ENCODE measurements around the gene STX5.
"Not testable (repeated sequence)": the region's sequence is repeated elsewhere in the genome, so short reads cannot be mapped to it uniquely, and the experiment has no call there.

The STX5 gene

GRCh38 chr11:62832336-62833234 is 734 bp upstream of the STX5 start, which contains the start of gene TEX54:
TSS of gene TEX54 (minus strand) at chr11:62832841.
- no peak for DNase-seq (ENCODE audit: low read depth, low spot score)

DNA sequence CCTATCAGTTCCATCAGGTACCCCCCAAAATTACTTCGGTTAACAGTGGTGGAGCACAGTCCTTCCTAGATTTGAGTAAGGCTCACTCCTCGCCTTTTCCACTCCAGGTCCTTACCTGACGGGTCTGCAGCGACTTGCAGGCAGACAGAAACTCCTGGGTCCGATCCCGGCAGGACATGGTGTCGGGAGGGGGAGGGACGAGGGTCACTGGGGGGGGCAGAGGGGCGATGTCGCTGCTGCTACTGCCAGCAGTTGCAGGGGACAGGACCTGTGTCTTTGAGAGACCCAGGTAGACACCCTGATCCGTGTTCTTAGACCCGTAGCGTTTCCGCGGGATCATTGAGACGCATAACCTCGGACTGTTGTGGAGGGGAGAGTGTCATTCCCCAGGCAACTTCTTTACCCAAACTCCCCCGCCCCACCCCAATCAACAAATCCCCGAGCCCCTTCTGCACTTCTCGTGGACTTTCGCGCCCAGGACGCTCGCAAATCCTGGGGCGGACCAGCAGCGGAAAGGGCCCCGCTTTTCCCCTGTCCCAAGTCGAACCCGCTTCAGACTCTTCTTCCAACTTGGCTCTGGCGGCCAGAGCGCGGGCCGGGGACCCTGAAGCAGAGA is 839 bp downstream of the STX5 start:
- no peak for DNase-seq (ENCODE audit: low read depth, low spot score)

- not testable (repeated sequence) for DNase-seq (ENCODE audit: low read depth, low spot score)
Observed at GRCh38 chr11:62828130-62828529, 3.7 kb downstream of the STX5 start.

DNA sequence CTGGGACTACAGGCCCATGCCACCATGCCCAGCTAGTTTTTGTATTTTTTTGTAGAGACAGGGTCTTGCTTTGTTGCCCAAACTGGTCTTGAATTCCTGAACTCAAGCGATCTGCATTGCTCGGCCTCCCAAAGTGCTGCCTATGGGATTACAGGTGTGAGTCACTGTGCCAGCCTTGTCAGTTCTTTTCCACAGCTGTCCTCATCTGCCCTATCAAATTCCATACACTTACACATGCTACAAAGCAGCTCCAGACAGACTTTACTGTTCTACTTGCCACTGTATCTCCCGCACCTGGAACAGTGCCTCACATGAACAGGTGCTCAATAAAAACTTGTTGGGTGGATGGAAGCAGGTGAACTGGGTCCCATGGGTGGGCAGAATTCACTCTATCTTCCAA is 8.2 kb downstream of the STX5 start:
- DNase-seq (ENCODE audit: low read depth, low spot score), result no peak

DNA sequence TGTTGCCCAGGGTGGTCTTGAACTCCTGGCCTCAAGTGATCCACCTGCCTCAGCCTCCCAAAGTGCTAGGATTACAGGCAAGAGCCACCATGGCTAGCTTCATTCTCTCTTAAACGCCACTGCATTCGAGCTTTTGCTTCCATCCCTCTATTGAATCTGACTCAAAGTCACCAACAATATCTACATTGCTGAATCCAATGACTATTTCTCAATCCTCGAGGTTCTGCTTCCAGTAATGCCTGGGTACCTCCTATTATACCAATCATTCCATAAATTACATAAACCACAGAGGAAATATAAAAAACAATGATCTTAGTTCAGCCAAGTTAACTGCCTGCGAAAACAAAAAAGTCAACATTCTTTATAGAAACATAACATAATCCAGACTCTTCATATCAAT is 14.7 kb downstream of the STX5 start:
- DNase-seq (ENCODE audit: low read depth, low spot score), result no peak

DNA sequence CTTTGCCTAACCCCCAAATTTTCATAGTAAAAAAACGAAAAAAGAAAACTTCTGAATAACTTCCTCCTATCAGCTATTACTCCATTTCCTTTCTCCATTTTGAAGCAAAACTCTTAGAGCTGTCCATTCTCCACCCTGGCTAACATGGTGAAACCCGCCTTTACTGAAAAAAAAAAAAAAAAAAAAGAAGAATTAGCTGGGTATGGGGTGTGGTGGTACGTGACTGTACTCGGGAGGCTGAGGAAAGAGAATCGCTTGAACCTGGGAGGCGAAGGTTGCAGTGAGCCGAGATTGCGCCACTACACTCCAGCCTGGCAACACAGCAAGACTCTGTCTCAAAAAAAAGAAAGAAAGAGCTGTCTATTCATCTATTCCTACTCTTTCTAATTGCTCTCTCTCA is 15.3 kb downstream of the STX5 start:
- DNase-seq (ENCODE audit: low read depth, low spot score), result no peak

GRCh38 chr11:62811659-62812058 is 20.2 kb downstream of the STX5 start:
- no peak for DNase-seq (ENCODE audit: low read depth, low spot score)

GRCh38 chr11:62810748-62811147 is 21.1 kb downstream of the STX5 start:
- no peak for DNase-seq (ENCODE audit: low read depth, low spot score)

DNA sequence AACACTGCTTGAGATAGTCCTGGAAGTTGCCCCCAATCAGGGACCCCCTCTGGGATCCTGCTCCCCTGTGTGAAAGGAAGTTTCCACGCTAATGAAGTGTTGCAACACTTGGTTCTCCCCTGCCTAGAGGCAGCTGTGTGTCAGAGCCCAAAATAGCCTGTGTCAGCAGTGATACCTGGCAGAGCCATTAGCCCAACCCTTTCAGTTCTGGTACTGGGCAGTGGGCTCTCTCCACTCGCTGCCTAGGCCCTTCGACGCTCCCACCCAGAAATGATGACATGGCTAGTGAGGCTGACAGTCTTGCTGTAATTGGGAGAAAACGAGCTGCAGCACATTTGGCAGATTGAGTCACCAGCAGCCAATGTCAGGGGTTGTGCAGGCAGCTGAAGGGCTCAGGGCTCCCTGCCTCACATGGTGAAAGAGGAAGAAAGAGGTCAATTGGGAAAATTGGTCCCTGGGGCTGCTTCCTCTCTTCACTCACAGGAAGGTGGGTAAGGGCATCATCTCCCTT is 25.2 kb downstream of the STX5 start:
- no peak for DNase-seq (ENCODE audit: low read depth, low spot score)

DNA sequence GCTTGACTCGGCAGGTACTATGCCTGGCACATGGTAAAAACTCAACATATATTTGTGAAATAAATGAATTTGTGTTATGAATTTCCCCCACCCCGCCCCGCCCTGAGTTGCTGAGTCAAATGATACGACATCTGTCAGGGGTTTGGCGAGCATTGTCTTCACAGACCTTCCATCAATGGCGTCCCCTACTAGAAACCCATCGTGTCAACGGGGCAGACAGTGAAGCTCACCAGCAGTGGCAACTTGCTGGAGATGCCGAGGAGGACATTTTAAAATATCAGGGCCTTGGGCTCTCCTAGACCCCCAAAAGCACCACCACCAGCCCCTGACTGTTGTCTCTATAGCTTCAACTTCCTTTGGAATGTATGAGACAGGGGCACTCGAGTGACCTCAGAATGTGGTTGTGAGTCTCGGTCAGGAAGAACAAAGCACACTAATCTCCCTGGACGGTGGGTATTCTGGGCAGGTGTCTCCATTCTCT is 25.9 kb downstream of the STX5 start:
- DNase-seq (ENCODE audit: low read depth, low spot score), result no peak

DNA sequence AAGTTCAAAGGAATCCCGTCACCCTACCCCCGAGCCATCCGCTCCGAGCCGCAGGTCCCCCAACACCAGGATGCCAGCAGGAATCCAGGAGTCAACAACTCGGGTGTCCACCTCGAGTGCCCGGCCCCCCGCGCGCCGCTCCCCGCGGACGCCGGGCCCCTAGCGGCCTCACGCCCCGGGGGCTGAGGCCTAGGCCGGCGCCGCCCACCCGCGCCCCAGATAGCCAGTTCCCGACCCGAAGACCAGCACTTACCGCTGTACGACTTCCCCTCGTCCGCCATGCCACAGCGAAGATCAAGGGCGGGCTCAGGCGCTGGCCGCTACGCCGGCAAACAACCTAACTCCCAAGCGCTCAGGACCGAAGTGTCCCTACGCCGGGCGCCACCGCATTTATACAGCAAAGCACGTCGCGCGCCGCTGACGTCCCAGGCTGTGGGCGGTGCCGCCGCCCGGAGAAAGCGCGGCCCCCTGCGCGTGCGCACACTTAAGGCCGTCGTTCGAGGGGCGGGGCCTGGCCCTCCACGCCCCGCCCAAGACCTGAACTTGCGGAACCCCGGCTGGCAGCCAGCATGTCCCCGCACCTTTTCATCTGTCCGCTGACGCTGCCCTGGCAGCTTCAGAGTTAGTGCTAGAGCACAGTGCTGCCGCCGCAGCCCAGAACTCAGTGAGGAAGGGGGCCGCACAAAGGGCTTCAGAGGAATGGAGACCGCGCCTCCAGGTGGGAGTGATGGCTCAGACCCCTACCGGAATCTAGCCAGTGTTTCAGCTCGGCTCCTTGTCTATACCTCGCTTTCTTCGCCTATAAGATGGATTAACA is 26.6 kb downstream of the STX5 start, which contains the start of gene NXF1:
Gene NXF1, minus strand, starts transcription at position 365 of the 817 bp plus-strand sequence. Its CDS starts 84 bp downstream, at position 281.
- peak; percentile 90 for DNase-seq (ENCODE audit: low read depth, low spot score)

GRCh38 chr11:62804310-62805075 is 27.4 kb downstream of the STX5 start:
- no peak for DNase-seq (ENCODE audit: low read depth, low spot score)

- DNase-seq (ENCODE audit: low read depth, low spot score), result no peak
Observed at GRCh38 chr11:62801071-62801470, 30.8 kb downstream of the STX5 start.

- no peak for DNase-seq (ENCODE audit: low read depth, low spot score)
Observed at GRCh38 chr11:62799486-62799885, 32.4 kb downstream of the STX5 start.

DNA sequence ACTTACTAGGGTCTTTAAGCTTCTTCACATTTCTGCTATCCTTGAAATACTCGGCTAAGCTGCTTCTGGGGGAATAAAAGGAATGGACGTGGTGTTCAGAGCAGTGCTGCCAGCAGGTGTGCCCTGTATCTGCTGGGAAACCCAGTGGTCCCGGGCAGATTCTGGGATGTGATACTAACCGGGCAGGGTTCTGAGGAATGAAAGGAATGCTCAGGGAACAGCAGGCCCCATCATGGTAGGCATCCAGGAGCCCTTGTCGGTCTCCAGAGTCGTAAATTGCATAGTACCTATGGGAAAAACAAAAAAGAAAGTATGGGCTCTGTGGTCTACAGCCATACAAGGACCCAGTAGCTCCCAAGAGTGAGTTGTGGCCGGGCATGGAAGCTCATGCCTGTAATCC is 35.6 kb downstream of the STX5 start:
- DNase-seq (ENCODE audit: low read depth, low spot score), result no peak

GRCh38 chr11:62794201-62794775 is 37.6 kb downstream of the STX5 start:
- no peak for DNase-seq (ENCODE audit: low read depth, low spot score)

DNA sequence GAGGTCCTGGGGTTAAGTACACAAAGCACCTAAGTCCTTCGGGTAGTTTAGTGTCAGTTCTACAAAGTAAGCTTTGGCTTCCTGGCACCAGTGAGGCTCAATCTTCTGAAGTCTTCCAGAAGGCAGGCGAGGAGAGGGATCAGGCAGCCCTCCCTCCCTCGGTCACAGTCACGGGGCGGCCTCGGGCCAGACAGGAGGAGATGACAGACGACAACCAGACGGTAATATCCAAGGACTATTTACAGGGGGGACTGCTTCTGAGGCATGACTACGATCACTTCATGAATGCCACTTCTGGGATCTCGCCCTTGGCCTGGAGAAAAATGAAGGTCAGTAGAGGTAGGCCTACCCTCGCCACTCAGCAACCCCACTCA is 39.7 kb downstream of the STX5 start:
- no peak for DNase-seq (ENCODE audit: low read depth, low spot score)

GRCh38 chr11:62791501-62792201 is 40.2 kb downstream of the STX5 start, which contains the start of gene TMEM223:
TSS of gene TMEM223 (minus strand) at chr11:62792006. CDS start at chr11:62791994, 12 bp downstream.
- DNase-seq (ENCODE audit: low read depth, low spot score), result peak; percentile 83

GRCh38 chr11:62789576-62789975 is 42.3 kb downstream of the STX5 start:
- DNase-seq (ENCODE audit: low read depth, low spot score), result no peak

- no peak for DNase-seq (ENCODE audit: low read depth, low spot score)
Observed at GRCh38 chr11:62788991-62789390, 42.9 kb downstream of the STX5 start.

Measured in activated CD4-positive, CD25-positive, alpha-beta regulatory T cell treated with anti-CD3 and anti-CD28 coated beads, Interleukin-2, amount 50 U/mL, for 16 hours (primary cell).